NCI-H146 treated with DMSO at 0.1 percent for 48 hours (cell line): Measurements from ENCODE around the gene LIPA.
"Not testable (repeated sequence)": the region's sequence is repeated elsewhere in the genome, so short reads cannot be mapped to it uniquely, and the experiment has no call there.

Experiments used
- DNase-seq: peaks from one replicate; lab custom pipeline; 2025; ENCODE audit not compliant: unreplicated experiment; lab: John Stamatoyannopoulos, UW

The LIPA gene

DNA sequence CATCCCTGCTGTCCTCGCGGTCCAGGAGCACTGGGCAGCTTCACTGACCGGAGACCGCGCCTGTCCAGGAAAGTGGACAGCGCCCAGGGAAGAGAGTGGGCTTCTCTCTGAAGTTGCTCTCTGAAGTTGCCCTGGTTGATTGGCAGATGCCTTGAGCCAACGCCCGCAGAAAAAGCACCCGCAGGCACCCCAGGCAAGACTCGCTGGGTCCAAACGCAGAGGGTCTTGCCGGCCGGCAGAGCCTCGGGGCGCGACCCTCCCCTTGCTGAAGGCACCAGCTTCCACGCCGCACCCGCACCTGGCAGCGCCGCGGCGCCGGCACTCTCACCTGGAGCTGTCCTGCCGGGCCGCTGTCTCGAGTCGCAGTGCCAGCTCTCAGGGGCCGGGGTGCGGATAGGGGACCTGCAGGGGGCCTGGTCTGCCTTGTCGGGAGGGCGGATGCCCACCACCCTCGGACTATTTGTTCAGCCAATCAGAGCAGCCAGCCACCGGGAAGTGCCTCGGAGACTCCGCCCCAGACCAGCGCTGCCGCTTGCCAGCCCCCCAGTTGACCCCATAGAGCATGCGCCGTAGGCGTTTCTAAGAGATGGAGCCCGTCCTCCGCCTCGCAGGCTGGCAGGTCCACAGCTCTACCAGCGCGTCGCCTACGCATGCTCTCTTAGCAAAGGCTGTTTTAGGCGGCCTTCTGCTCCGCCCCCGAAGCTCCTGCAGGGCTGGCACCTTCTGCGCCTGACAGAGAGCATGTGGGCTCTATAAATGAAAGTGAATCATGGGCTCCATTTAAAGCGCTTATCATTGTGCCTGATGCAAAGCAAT lies at the start of gene LIPA:
TSS of gene LIPA (minus strand) at position 367 of the 816 bp plus-strand sequence. CDS start 4,127 bp downstream, outside the sequence.
- peak; percentile 93 for DNase-seq

GRCh38 chr10:89301232-89301631 lies 49.7 kb upstream of the LIPA start:
- DNase-seq, result no peak

- DNase-seq, result no peak
These were observed 47.5 kb upstream of the LIPA start for GRCh38 chr10:89299031-89299430.

DNA sequence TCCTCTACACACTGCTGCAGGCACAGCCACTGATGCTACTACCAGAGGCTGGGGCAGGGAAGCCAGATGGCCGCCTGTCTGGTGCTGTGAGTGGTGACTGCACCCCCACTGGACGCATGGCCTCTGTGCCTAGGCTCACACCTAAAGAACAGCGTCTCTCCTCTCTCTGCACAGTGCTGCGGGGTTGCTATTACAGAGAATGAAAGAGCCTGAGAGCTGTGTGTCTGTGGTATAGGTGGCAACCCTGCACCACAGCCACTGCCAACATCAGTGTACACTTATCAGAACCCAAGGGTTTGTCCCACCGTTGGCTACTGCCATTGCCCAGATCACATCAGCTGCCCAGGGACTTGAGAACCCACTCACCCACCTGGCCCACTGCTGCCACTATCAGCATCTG lies 46.2 kb upstream of the LIPA start:
- DNase-seq, result no peak

GRCh38 chr10:89297356-89297755 lies 45.8 kb upstream of the LIPA start:
- no peak for DNase-seq

GRCh38 chr10:89296220-89296648 lies 44.7 kb upstream of the LIPA start:
- DNase-seq, result no peak

GRCh38 chr10:89295597-89295996 lies 44.0 kb upstream of the LIPA start:
- DNase-seq, result no peak

DNA sequence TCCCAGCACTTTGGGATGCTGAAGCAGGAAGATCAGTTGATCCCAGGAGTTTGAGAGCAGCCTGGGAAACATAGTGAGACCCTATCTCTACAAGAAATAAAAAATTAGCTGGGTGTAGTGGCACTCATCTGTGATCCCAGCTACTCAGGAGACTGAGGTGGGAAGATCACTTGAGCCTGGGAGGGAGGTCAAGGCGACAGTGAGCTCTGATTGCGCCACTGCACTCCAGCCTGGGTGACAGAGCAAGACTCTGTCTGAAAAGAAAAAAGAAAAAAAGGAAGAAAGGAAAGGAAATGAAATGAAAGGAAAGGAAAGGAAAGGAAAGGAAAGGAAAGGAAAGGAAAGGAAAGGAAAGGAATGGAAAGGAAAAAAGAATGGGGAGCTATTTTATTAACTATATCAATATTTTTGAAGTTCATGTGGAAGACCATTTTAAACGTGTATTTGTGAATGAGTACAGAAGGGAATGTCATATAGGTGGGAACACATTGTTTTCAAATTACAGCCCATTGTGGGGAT lies 43.2 kb upstream of the LIPA start:
- DNase-seq, result no peak

GRCh38 chr10:89285303-89285702 lies 33.7 kb upstream of the LIPA start:
- not testable (repeated sequence) for DNase-seq

DNA sequence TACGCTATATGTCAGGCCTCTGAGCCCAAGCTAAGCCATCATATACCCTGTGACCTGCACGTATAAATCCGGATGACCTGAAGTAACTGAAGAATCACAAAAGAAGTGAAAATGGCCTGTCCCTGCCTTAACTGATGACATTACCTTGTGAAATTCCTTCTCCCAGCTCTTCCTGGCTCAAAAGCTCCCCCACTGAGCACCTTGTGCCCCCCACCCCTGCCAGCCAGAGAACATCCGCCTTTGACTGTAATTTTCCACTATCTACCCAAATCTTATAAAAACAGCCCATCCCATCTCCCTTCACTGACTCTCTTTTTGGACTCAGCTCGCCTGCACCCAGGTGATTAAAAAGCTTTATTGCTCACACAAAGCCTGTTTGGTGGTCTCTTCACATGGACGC lies 33.1 kb upstream of the LIPA start:
- DNase-seq, result not testable (repeated sequence)

DNA sequence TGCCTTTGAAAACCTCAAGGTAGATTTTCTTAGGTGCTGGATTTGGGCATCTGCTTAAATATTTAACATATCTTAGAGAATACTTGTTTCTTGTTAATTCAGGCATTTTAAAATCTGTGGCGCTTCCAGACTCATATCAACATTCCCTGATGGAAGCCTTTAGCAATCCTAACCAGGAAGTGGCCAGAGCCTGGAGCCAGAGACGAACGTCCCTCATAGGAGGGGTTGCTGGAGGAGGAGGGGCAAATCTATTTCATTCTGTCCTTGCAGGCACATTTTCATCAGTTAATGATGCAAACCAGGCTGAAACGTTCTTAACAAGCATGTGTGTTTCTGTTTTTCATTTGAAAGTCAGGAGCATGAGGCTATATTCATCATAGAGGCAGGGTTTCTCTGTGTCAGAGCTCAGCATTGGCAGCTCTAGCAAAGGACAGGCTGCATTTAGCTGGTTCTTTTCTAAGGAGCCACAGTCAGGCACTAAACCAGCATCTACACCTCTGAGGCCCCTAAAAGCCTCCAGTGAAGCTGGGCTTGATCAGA lies 32.4 kb upstream of the LIPA start:
- DNase-seq, result peak; percentile 73

DNA sequence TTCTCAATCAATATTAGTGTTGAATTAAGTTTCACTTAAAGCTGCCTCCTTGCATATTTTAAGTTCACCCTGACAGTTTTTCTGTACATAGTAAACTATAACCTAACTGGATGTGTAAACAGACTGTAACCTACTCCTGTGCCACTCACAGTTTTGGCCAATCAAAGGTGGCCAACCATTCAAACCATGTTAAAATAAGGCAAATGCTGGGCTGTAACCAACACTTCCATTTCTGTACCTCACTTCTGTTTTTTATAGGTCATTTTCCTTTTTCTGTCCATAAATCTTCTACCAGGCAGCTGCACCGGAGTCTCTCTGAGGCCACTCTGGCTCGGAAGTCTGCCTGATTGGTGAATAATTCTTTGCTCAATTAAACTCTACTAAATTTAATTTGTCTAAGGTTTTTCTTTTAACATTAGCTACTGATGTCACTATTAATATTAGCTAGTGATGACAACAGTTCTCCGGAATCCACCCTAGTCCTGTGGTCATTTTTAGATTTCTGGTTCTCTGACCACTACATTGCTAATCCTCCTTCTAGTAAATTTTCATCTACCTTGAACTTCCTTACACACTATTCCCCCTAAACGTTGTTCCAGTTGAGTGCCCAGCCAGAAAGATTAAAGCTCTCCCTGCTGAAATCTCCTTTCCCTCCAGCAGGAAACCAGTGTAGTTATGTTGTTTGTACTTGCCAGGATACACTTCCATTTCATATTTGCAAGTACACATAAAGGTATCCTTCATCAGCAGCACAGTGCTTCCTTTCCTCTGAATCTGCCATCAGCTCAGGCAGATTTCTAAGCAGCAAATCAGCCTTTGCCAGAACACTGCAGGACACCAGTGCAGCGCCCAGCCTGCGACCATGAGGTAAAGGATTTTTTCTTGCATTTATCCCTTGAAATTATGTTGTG lies 31.7 kb upstream of the LIPA start:
- DNase-seq, result peak; percentile 65

- no peak for DNase-seq
These were observed 30.2 kb upstream of the LIPA start for GRCh38 chr10:89281606-89282395.

DNA sequence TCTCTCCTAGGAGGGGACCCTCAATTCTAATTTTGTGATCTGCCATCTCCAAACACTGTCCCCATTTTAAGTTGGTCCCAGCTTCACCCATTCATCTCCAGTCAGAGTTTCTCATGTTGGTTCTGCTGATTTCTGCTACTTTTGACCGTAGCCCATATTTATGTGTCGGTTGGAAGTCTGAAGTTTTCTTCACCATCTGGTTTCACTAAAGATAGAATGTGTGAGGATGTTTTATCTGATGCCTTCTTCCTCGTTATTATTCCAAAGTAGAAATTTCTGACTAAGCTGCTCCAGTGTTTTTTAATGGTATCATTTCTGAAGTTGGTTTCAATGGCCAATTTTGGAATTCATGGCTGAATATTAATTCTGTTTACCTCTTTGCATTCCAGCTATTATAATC lies 28.9 kb upstream of the LIPA start:
- DNase-seq, result no peak

DNA sequence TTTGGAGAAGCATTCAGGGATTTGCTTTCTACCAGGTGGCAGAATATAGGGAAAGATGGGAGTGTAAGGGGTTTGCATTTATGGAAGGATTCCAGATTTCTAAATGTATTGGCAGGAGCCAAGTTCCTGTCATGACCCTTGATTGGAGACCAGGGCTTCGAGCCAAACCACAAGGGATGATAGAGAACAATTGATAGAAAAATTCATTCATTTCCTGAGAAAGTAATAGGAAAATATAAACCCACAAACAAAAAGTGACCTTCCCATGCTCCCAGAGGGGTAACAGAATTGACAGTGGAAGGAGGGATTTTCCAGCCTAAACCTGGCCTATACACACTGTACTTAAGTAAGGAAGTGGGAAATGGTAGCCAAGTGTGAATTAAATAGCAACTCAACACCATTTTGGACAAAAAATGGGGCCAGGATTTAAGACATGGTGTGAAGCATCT lies 27.9 kb upstream of the LIPA start:
- no peak for DNase-seq

DNA sequence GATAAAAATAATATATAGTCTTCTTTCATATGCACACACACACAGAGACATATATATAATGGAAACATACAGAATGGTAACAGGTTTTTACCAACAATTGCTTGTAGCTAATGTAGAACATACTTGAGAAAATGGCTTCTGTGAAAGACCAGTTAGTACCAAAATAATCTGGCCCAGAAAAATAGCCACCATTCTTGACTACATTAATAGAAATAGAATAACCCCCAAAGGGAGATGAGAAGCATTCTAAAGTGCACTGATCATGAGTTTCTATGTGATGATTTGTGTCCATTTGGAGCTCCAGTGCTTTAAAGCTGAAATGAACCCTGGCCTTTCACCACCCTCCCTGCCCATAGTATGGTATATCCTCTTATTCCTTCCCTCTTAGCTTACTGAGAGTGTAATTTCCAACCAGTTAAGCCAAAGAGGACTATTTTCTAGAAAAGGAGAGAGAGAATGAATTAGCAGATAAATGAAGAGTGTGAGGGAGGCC lies 27.4 kb upstream of the LIPA start:
- DNase-seq, result no peak

GRCh38 chr10:89278034-89278535 lies 26.5 kb upstream of the LIPA start:
- DNase-seq, result no peak

GRCh38 chr10:89275383-89275782 lies 23.8 kb upstream of the LIPA start:
- DNase-seq, result no peak

DNA sequence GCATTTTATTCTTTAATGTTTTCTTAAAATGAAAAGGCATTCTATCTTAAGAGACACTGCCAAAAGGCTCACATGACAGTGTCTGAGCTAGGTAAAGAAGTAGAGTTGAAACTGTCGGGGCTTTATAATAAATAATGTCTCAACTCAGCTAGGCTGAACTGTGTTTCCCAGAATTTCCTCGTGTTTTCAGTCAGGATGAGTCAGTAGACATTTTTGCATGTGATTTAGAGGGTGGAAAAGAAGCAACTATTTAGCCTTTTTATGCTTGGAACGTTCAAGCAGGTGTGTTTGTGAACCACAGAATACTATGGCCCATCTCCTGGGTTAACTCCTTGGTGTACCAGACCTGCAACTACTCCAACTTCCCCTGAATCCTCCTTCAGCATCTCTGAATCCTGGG lies 23.4 kb upstream of the LIPA start:
- no peak for DNase-seq

DNA sequence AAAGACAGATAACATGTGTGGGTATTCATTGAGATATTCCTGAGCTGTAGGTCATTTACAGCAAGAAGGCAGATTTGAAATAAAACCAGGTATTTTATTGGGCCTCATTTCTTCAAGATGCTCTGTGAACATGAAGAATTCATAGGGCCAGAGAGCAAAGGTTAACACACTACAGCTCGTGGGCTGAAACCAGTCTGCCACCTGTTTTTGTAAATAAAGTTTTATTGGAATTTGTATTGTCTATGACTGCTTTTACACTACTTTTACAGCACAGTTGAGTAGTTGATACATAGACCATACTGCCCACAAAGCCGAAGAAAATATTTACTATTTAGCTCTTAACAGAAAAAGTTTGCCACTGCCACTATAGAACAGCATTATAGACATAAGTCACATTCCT lies 22.1 kb upstream of the LIPA start:
- DNase-seq, result no peak
